Epithelial cell of prostate (primary cell): ENCODE measurements around the gene ZNF77.
"Not testable (repeated sequence)": the region's sequence is repeated elsewhere in the genome, so short reads cannot be mapped to it uniquely, and the experiment has no call there.

Experiments used
- DNase-seq: peaks from one replicate; pipeline ENCODE4 v3.0.0-alpha.2; 2011; ENCODE audit warnings: low read depth, low spot score
- H3K27ac ChIP-seq: fragments of 450-650 bp; 2 replicates; pipeline ENCODE4 v1.5.1; 2017; ENCODE audit warnings: mild to moderate bottlenecking

ZNF77 gene

GRCh38 chr19:2973229-2973628 is 28.5 kb upstream of the ZNF77 start:
- no peak for DNase-seq
- no peak overlapping the region for H3K27ac ChIP-seq

GRCh38 chr19:2970201-2970835 is 25.5 kb upstream of the ZNF77 start:
- DNase-seq: no peak
- no peak overlapping the region for H3K27ac ChIP-seq

GRCh38 chr19:2969104-2969504 is 24.3 kb upstream of the ZNF77 start:
- DNase-seq: no peak
- H3K27ac ChIP-seq: no peak overlapping the region

- H3K27ac ChIP-seq: no peak overlapping the region
Measured at GRCh38 chr19:2967972-2968371, 23.2 kb upstream of the ZNF77 start.

DNA sequence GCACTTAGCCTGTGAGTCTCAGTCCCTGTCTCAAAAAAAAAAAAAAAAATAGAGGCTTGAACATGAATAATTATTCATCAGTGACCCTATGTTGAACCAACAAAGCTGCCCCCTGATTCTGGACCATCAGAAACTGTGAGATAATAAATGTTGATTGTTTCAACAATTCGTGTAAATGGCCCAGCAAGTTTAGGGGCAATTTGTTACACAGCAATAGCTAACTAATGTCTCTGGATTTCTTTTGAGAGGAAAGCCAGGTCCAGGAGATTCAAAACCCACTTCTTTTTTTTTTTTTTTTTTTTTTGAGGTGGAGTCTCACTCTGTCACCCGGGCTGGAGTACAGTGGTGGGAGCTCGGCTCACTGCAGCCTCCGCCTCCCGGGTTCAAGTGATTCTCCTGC is 20.1 kb upstream of the ZNF77 start:
- no peak overlapping the region for H3K27ac ChIP-seq
- no peak for DNase-seq

More at GRCh38 chr19:2967972-2968371, 23.2 kb upstream of the ZNF77 start:
- DNase-seq: no peak

DNA sequence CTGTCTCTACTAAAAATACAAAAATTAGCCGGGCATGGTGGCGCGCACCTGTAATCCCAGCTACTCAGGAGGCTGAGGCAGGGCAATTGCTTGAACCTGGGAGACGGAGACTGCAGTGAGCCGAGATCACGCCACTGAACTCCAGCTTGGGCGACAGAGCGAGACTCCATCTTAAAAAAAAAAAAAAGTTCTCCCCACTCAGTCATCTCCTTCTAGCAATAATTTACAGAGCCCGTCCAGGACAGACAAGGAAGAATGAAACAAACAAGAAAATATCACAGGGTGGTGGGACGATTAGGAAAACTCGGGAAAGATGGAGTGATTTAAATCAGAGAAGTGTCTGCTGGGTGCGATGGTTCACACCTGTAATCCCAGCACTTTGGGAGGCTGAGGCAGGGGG is 18.9 kb upstream of the ZNF77 start:
- not testable (repeated sequence) for DNase-seq, H3K27ac ChIP-seq

GRCh38 chr19:2963122-2963521 is 18.4 kb upstream of the ZNF77 start:
- DNase-seq: no peak
- no peak overlapping the region for H3K27ac ChIP-seq

- H3K27ac ChIP-seq: no peak overlapping the region
- DNase-seq: no peak
Measured at GRCh38 chr19:2962018-2962670, 17.4 kb upstream of the ZNF77 start.

- DNase-seq: no peak
- H3K27ac ChIP-seq: no peak overlapping the region
Measured at GRCh38 chr19:2960120-2960519, 15.3 kb upstream of the ZNF77 start.

DNA sequence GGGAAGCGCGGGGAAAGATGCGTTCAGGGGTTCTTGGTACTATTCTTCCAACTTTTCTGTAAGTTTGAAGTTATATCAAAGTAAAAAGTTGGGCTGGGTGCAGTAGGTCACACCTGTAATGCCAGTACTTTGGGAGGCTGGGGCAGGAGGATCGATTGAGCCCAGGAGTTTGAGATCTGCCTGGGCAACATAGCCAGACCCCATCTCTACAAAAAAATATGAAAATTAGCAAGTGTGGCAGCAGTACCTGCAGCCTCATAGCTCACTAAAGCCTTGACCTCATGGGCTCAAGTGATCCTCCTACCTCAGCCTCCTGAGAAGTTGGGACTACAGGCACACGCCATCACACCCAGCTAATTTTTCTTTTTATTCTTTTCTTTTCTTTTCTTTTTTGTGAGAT is 12.4 kb upstream of the ZNF77 start:
- no peak overlapping the region for H3K27ac ChIP-seq
- DNase-seq: no peak

- peak overlapping the region; percentile 70 for H3K27ac ChIP-seq
- peak; percentile 90 for DNase-seq
Measured at GRCh38 chr19:2952953-2953481, 8.2 kb upstream of the ZNF77 start.

DNA sequence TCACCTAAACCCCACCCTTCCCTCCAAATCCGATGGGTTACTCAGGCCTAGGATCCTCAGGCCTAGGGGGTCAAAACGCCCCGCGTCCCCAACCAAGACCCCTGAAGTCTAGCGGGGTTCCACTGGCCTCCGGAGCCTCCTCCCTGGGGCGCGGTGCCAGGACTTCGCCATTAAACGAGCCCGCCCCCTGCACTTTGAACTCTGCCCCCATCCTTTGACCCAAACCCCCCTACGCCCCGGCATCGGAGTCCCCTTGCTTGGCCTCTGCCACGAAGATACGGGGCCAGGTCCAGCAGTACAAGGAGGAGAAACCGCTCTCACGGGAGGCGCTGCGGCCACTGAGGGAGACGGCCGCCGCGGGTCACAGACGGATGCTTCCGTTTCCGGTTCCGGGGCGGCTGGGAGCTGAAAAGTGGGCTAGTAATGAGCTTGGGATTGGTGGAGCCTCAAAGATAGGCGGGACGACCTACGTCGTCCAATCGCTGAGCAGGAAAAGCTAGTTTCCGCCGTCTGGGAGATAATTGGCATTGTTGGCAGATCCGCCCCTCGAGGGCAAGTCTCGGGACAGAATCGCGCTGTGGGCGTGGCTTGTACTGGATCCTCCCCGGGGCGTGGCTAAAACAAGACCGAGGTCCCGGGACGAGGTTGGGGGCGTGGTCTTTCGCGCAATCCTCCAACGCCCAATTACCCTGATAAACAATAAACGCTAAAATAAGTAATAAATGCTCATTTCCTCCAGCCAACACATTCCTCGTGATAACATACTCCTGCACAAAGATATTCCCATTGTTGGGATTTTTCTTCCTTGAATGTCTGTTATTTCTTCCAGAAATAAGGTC is 5.7 kb upstream of the ZNF77 start:
- DNase-seq: peak; percentile 96
- H3K27ac ChIP-seq: peak overlapping the region; percentile 82

DNA sequence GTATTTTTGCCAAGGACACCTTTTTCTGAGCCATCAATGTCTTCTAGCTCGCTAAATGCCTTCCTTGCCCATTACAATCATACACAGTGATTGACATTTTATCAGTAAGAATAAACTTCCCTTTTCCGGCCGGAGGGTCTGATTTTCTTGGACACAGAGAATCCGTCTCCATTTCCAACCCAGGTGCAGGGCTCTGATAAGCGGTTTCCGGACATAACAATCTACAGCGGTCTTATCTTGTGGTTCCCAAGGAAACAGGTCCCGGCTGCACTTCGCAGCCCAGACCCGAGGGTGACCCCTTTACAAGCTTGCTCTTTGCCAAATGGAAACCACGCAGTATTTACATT is 5.1 kb upstream of the ZNF77 start:
- peak overlapping the region; percentile 82 for H3K27ac ChIP-seq

GRCh38 chr19:2945575-2946184 is 909 bp upstream of the ZNF77 start:
- DNase-seq: no peak
- peak overlapping the region; percentile 59 for H3K27ac ChIP-seq

More for the DNA sequence above, 5.1 kb upstream of the ZNF77 start:
- no peak for DNase-seq

- H3K27ac ChIP-seq: peak overlapping the region; percentile 59
- no peak for DNase-seq
Measured at GRCh38 chr19:2944403-2944774, 382 bp downstream of the ZNF77 start.

GRCh38 chr19:2942928-2943640 is 1.7 kb downstream of the ZNF77 start:
- DNase-seq: no peak
- H3K27ac ChIP-seq: no peak overlapping the region

- H3K27ac ChIP-seq, DNase-seq: not testable (repeated sequence)
Measured at GRCh38 chr19:2935863-2936262, 8.9 kb downstream of the ZNF77 start.

DNA sequence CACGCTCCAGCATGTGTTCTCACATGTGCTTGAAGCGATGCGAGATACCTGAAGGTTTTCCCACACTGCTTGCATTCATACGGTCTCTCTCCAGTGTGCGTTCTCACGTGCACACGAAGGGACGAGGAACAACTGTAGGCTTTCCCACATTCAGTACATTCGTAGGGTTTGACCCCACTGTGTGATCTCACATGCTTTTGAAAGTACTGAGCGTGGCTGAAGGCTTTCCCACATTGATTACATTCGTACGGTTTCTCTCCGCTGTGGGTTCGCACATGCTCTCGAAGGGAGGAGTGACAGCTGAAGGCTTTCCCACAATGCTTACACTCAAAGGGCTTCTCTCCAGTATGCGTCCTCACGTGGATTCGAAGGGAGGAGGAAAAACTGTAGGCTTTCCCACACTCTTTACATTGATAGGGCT is 11.3 kb downstream of the ZNF77 start:
- no peak overlapping the region for H3K27ac ChIP-seq
- no peak for DNase-seq

- H3K27ac ChIP-seq: no peak overlapping the region
- no peak for DNase-seq
Measured at GRCh38 chr19:2927032-2927430, 17.7 kb downstream of the ZNF77 start.
